Ishikawa (cell line): Measurements from ENCODE around the gene PDGFRA.

Experiments used
- CREB1 ChIP-seq: IDR thresholded peaks from 2 replicates; pipeline ENCODE4 v1.6.1; 2012; ENCODE audit warnings: low read depth
- EGR1 ChIP-seq: IDR thresholded peaks from 2 replicates; pipeline ENCODE4 v1.6.1; 2012
- EP300 ChIP-seq: IDR thresholded peaks from 2 replicates; pipeline ENCODE4 v1.6.1; 2012; ENCODE audit warnings: borderline replicate concordance
- NFIC ChIP-seq: IDR thresholded peaks from 2 replicates; pipeline ENCODE4 v1.6.1; 2012
- RAD21 ChIP-seq: IDR thresholded peaks from 2 replicates; pipeline ENCODE4 v1.6.1; 2012; ENCODE audit warnings: low read depth
- TAF1 ChIP-seq: IDR thresholded peaks from 2 replicates; pipeline ENCODE4 v1.6.1; 2012; ENCODE audit warnings: low read depth, mild to moderate bottlenecking
- TEAD4 ChIP-seq: IDR thresholded peaks from 2 replicates; pipeline ENCODE4 v1.6.1; 2012
- YY1 ChIP-seq: IDR thresholded peaks from 2 replicates; pipeline ENCODE4 v1.6.1; 2012; ENCODE audit warnings: low read depth
- TF ChIP-seq, protein P1 (sequence below): IDR thresholded peaks from 2 replicates; pipeline ENCODE4 v1.6.1; 2012
- TF ChIP-seq, protein P2 (sequence below): IDR thresholded peaks from 2 replicates; pipeline ENCODE4 v1.6.1; 2012

DNA sequence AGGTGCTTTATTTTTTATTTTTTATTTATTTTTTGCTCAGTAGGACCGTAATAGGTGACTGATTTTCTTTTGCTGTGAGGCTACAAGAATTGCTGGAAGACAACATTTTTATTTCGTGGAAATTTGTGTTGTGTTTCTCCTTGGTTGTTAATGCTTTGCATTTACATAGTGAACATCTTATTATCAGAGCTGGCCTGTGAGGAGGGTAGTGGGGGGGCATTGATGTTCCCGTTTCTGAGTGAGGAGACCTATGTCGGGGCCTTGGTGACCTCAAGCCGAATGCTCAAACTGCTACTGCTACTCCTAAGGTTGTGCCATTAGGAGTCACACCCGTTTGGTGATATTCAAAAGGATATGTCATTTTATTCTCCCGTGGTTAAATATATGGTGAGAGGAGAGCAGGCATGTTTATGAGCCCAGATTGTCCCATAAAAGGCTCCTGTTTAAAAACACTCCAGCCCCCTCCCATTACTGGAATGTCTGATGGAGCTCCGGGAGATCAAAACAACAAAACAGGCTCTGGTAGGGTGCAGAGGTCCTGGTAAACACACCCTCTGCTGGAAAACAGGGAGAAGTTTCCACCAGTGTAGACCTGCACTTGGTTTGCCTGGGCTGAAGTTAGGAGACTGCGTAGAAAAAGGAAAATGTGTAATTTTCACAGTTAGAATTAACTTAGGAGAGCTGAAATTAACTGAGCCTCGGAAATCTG is 5.6 kb downstream of the PDGFRA start:
- no peak for TF ChIP-seq TEAD4
- TF ChIP-seq TAF1, result no peak
- no peak for TF ChIP-seq RAD21
- no peak for TF ChIP-seq EGR1
- TF ChIP-seq, protein P1, sequence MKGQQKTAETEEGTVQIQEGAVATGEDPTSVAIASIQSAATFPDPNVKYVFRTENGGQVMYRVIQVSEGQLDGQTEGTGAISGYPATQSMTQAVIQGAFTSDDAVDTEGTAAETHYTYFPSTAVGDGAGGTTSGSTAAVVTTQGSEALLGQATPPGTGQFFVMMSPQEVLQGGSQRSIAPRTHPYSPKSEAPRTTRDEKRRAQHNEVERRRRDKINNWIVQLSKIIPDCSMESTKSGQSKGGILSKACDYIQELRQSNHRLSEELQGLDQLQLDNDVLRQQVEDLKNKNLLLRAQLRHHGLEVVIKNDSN, result no peak
- TF ChIP-seq NFIC, result no peak
- TF ChIP-seq, protein P2, sequence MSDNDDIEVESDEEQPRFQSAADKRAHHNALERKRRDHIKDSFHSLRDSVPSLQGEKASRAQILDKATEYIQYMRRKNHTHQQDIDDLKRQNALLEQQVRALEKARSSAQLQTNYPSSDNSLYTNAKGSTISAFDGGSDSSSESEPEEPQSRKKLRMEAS, result no peak
- no peak for TF ChIP-seq CREB1
- TF ChIP-seq EP300, result no peak
- TF ChIP-seq YY1, result no peak
